Retina (tissue), 1 donor: ENCODE results near the gene DHRS11.

Experiments used
- DNase-seq: peaks from one replicate; pipeline ENCODE4 v3.0.0-alpha.2; 2016

The DHRS11 gene

DNA sequence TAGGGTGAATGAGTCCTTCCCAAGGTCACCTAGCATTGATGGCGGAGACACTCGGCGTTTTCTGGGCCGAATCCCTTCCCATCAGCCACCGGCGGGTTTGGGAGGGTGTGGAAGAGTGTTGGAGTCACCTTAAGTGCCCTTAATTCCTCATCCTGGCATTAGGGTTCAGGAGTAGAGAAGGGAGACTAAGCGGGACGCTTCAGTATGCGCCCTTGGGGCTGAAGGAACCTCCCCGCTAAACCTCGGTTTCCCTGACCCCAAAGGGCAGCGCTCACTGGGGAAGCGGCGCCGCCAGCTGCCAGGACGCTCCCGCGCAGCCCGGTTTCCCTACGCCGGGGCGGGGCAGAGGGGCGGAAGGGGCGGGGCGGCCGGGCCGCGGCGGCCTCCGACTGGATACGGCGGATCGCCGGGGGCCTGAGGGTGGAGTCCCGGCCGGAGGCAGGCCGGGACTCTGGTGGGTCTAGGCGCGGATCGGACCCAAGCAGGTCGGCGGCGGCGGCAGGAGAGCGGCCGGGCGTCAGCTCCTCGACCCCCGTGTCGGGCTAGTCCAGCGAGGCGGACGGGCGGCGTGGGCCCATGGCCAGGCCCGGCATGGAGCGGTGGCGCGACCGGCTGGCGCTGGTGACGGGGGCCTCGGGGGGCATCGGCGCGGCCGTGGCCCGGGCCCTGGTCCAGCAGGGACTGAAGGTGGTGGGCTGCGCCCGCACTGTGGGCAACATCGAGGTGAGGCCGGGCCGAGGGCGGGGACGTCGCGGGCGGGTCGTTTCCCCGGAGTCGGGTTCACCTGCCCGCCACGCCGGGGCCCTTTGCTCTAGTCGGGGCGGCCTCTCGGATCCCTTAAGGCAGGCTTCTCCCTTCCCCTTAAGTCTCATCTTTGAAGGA lies at the start of gene DHRS11:
Gene DHRS11 (plus strand): TSS at position 446 of the 882 bp plus-strand sequence. CDS start 131 bp downstream, at position 577.
- peak; percentile 80 for DNase-seq

DNA sequence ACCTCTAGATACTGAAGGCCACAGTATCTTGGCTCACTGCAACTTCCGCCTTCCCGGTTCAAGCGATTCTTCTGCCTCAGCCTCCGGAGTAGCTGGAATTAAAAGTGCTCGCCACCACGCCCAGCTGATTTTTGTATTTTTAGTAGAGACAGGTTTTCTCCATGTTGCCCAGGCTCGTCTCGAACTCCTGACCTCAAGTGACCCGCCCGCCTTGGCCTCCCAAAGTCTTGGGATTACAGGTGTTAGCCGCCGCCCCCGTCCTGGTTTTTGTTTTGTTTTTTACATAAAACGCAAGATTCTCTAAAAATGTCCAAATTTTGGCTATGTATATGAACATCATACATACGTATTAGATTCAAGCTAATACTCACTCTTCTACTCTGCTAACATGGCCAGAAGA lies 48.9 kb upstream of the DHRS11 start:
- no peak for DNase-seq

GRCh38 chr17:36544044-36544306 lies 47.7 kb upstream of the DHRS11 start:
- DNase-seq: no peak

DNA sequence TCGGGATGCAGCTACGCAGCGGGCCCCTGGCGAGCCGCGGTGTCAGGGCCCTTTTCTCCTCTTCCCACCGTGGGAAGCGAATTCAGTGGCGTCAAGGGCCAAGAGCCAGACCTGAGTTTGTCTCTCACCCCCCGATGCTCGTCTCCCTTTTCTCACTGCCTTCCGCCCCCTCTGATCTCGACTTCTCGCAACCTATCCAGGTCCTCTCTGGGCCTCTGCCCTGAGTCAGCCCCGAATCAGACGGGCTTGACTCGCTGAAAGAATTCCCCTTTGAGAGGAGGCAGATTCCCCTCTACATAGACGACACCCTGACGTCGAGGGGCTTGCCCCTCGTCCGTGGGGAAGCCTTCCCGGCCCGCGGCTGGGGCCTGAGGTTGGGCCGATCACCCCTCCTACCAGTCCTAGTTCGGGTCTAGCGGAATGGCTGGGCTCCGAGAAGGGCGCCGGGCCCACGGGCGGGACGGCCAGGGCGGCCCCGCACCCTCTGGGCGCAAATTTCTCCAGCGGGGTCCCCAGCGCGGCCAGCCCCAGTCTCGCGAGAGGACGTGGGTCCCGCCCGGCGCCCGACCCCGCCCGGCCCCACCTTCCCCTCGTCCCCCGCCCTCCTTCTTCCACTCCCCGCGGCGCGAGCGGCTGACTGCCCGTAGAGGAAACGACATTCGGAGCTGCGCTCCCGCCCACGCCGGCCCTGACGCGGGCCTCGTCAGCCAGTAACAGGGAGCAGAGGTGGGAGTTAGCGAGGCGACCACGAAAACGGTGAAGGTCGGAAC lies 47.2 kb upstream of the DHRS11 start, which contains the start of gene GGNBP2:
Gene GGNBP2 (plus strand): TSS at position 613 of the 770 bp plus-strand sequence. CDS start 806 bp downstream, outside the sequence.
- peak; percentile 96 for DNase-seq

DNA sequence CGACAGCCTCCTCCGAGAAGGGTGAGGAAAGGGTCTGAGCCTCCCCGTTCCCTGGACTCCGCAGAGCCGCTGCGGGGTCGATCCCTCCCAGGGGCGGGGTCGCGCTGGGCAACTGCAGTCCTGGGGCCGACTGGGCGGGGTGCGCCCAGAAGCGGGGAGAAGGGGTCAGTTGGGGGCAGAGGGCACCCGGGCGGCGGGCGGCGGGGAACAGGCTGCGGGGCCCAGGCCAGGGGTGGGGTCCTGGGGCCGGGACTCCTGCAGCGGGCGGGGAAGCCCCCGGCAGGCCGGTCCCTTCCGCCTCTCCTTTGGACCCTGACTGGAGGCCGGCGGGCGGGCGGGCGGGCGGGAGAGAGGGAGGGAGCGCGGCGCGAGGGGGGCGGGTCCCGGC lies 46.6 kb upstream of the DHRS11 start:
- DNase-seq: no peak

DNA sequence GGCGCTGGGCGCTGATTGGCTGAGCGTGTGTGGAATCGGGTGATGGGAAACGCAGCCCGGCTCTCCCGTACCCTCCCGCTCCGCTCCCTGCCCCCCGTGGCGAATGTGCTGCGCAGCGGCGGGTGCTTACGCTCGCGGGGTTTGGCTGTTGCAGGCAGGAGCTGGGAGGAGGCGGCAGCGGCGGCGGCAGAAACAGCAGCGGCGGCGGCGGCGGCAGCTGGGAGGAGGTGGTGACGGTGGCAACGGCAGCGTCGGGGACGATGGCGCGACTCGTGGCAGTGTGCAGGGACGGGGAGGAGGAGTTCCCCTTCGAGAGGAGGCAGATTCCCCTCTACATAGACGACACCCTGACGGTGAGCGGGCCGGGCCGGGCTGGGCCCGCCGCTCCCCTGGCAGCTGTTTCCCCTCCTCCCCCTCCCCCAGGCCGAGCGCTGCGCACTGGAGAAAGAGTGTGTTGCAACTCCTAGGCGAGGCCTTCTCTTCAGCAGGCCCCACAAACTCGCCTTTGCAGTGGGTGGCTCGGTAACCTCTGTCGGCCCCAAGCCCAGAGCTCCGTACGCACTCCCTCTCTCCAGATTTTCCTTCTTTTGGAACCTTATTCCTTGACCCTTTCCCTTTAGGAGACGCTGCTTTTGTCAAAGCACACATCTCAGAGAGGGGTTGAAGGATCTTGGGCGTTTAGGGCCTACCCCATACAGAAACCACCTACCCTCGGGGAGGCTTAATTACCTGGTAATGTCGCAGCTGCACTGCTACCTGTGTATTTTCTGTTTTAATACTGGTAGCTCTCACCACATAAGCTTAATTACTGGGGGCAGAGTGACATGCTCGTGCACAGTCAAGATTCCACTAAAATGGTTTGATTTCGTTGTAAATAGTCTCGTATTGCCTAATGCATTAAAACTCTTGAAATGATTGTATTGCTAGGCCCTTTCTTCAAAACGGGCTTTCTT lies 45.9 kb upstream of the DHRS11 start:
- DNase-seq: peak; percentile 97

GRCh38 chr17:36546418-36547093 lies 45.1 kb upstream of the DHRS11 start:
- DNase-seq: peak; percentile 4

DNA sequence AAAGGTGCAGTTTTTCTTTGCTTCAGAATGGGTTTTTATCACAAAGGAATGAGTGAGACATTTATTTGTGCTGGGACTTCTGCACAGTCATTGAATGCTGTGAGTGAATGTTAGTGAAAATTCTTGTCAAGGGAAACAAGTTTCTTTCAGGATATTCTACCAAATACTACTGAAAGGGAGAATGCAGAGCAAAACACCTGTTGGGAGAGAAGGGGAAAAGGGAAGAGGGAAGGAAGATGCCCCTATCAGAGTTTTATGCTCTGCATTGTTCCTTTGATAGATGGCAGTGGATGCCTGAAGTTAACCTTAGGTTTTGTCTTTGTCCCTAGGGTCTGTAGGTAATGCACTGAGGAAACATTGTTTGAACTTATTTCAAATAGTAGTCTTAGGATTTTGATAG lies 43.9 kb upstream of the DHRS11 start:
- no peak for DNase-seq

- no peak for DNase-seq
Measured at GRCh38 chr17:36550491-36551417, 40.9 kb upstream of the DHRS11 start.

GRCh38 chr17:36553459-36553858 lies 38.2 kb upstream of the DHRS11 start:
- no peak for DNase-seq

GRCh38 chr17:36566081-36566480 lies 25.6 kb upstream of the DHRS11 start:
- DNase-seq: no peak

- no peak for DNase-seq
Measured at GRCh38 chr17:36575028-36575427, 16.7 kb upstream of the DHRS11 start.

GRCh38 chr17:36576793-36577192 lies 14.9 kb upstream of the DHRS11 start:
- no peak for DNase-seq

DNA sequence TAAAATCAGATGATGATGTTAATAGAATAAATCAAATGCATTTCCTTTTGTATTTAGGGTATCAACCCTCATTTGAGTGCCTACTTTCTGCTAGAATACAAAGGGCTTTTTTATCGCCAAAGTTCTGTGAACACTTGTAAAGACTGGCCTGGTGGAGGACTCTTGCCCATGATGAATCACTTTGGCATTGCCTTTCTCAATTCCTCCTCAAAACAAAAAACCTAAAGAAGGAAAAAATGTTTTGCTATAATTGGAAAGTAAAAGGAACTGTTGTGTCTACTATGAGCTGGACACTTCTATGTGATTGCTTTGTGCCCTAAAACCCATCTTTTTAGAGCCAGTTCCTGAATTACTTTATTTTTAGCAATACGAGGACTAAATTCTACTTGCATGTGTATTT lies 13.0 kb upstream of the DHRS11 start:
- DNase-seq: no peak

GRCh38 chr17:36583787-36584186 lies 7.9 kb upstream of the DHRS11 start:
- DNase-seq: no peak

- DNase-seq: no peak
Measured at GRCh38 chr17:36586138-36586537, 5.5 kb upstream of the DHRS11 start.

- no peak for DNase-seq
Measured at GRCh38 chr17:36590082-36590481, 1.6 kb upstream of the DHRS11 start.

DNA sequence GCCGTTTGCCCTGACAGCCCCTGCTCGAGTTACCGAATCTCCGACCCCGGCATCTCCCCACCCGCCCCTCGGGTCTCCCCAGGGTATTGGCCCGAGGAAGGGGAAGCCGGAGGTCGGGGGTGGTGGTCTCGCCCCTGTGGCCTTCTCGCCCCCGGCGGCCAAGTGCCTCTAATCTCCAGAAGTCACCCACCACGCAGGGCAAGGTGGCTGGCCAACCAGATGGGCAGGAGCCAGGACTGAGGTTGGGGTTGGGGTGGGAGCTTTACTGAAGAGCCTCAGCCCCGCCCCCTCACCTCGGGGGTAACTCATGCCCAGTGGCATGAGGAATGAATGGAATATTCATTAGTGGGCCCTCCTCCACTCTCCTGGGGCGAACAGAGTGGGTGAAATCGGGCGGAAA lies 637 bp downstream of the DHRS11 start:
- peak; percentile 56 for DNase-seq

DNA sequence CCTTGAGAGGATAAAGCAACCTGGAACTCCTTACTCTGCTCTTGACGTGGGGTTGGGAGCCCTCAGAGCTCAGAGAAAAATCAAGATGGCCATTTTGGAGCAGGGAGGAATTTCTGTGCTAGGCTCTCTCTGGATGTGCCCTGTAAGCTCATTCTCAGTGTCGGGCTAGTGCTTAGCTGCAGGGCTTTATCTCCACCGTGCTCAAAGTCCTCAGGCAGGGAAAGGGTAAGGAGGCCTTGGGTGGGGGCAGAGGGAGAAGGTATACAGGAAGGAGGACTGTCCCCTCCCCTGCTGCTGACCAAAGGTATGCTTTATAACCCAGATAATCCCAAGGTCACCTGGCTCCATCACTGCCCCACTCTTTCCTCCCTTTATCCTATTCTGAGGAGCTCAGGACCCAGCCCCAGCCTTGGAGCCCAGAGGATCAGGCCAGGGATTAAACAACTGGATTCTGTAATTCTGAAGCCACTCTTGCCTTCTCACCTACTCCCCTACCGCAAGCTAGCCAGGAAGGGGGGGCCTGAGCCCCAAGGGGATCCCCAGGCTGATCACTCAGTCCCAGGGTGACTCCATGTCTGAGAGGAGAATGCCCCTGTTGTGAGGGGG lies 1.1 kb downstream of the DHRS11 start:
- DNase-seq: no peak

DNA sequence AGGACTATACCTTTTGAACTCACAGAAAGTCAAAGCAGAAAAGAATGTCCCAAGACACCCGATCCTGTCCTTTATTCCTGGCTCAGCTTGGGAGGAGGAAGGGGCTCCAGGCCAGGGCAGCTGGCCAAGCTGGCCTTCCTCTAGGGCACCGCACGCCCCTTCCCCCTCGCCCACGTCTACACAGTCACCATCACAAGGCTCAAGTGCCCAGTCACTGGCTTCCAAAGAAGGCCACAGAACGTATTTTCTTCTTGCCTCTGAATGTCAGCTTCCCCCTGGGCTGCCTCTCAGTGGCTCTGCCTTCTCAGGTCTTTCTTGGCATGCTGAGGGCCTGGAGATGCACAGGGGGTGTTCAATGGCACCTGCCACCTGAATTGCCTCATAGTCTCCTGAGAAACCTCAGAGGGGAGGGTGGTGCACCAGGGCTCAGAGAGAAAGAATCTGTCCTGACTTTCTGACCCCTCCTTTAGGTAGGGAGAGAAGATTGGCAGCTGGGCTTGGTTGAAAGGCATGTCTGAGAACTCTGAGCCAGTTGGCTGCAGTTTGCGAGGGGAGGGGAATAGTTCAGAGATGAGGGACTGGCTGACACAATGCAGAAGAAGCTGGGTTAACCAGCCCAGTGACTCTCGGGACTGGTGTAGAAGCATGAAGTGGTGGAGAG lies 2.1 kb downstream of the DHRS11 start:
- DNase-seq: no peak
